Ishikawa (cell line): ENCODE measurements around the gene UNC80.

Source experiments
- CEBPB ChIP-seq: IDR thresholded peaks from 2 replicates; pipeline ENCODE4 v1.6.1; 2012
- CREB1 ChIP-seq: IDR thresholded peaks from 2 replicates; pipeline ENCODE4 v1.6.1; 2012; ENCODE audit warnings: low read depth
- EGR1 ChIP-seq: IDR thresholded peaks from 2 replicates; pipeline ENCODE4 v1.6.1; 2012
- EP300 ChIP-seq: IDR thresholded peaks from 2 replicates; pipeline ENCODE4 v1.6.1; 2012; ENCODE audit warnings: borderline replicate concordance
- FOXM1 ChIP-seq: IDR thresholded peaks from 2 replicates; pipeline ENCODE4 v1.6.1; 2012; ENCODE audit warnings: low read depth, borderline replicate concordance
- NFIC ChIP-seq: IDR thresholded peaks from 2 replicates; pipeline ENCODE4 v1.6.1; 2012
- RAD21 ChIP-seq: IDR thresholded peaks from 2 replicates; pipeline ENCODE4 v1.6.1; 2012; ENCODE audit warnings: low read depth
- TAF1 ChIP-seq: IDR thresholded peaks from 2 replicates; pipeline ENCODE4 v1.6.1; 2012; ENCODE audit warnings: low read depth, mild to moderate bottlenecking
- TCF12 ChIP-seq: IDR thresholded peaks from 2 replicates; pipeline ENCODE4 v1.6.1; 2012; ENCODE audit warnings: low read depth
- TEAD4 ChIP-seq: IDR thresholded peaks from 2 replicates; pipeline ENCODE4 v1.6.1; 2012
- YY1 ChIP-seq: IDR thresholded peaks from 2 replicates; pipeline ENCODE4 v1.6.1; 2012; ENCODE audit warnings: low read depth
- ZBTB7A ChIP-seq: IDR thresholded peaks from 2 replicates; pipeline ENCODE4 v1.6.1; 2012; ENCODE audit warnings: low read depth
- TF ChIP-seq, protein P1 (sequence below): IDR thresholded peaks from 2 replicates; pipeline ENCODE4 v1.6.1; 2012; ENCODE audit warnings: low read depth, mild to moderate bottlenecking
- TF ChIP-seq, protein P2 (sequence below): IDR thresholded peaks from 2 replicates; pipeline ENCODE4 v1.6.1; 2012
- TF ChIP-seq, protein P3 (sequence below): IDR thresholded peaks from 2 replicates; pipeline ENCODE4 v1.6.1; 2012

UNC80 gene

DNA sequence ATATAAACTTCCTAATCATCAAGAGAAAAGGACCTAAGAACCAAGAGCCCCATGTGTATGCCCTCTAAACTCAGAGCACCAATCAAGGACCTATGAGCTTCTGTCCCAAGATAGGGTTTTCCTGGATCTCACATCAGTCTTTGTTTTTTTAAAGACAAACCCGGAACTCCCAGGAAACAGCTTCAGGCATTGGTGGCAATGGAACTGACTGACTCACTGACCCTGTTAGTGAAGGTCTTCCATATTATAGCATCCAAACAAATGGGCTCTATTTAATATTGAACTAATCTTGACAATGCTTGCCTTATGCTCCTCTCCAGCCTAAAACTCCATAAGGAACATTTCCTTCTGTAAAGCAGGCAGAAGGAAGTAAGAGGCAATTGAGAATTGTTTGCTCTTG is 167.3 kb downstream of the UNC80 start:
- TF ChIP-seq CEBPB (no peak), FOXM1 (no peak)

DNA sequence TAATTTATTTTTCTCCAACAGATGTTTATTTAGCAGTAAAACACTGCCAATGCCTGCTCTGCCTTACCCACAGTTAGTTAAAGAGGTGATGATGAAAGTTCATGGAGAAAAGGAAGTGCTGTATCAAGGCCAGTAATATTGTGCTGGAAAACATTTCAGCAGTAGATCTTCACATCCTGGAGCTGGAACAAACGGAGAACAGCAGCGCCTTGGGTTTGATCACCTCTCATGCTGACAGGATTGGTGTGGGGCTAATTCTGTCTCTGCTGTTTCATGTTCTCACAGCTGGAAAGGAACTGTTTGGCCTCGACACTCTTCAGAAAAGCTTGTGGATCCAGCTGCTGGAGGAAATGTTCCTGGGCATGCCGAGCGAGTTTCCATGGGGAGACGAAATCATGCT is 169.3 kb downstream of the UNC80 start:
- TF ChIP-seq, protein P1, sequence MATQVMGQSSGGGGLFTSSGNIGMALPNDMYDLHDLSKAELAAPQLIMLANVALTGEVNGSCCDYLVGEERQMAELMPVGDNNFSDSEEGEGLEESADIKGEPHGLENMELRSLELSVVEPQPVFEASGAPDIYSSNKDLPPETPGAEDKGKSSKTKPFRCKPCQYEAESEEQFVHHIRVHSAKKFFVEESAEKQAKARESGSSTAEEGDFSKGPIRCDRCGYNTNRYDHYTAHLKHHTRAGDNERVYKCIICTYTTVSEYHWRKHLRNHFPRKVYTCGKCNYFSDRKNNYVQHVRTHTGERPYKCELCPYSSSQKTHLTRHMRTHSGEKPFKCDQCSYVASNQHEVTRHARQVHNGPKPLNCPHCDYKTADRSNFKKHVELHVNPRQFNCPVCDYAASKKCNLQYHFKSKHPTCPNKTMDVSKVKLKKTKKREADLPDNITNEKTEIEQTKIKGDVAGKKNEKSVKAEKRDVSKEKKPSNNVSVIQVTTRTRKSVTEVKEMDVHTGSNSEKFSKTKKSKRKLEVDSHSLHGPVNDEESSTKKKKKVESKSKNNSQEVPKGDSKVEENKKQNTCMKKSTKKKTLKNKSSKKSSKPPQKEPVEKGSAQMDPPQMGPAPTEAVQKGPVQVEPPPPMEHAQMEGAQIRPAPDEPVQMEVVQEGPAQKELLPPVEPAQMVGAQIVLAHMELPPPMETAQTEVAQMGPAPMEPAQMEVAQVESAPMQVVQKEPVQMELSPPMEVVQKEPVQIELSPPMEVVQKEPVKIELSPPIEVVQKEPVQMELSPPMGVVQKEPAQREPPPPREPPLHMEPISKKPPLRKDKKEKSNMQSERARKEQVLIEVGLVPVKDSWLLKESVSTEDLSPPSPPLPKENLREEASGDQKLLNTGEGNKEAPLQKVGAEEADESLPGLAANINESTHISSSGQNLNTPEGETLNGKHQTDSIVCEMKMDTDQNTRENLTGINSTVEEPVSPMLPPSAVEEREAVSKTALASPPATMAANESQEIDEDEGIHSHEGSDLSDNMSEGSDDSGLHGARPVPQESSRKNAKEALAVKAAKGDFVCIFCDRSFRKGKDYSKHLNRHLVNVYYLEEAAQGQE = no peak
- no peak for TF ChIP-seq TCF12
- TF ChIP-seq EP300 = no peak
- TF ChIP-seq FOXM1 = no peak
- no peak for TF ChIP-seq EGR1
- no peak for TF ChIP-seq NFIC
- no peak for TF ChIP-seq ZBTB7A
- TF ChIP-seq YY1 = no peak
- TF ChIP-seq CEBPB = no peak
- TF ChIP-seq, protein P2, sequence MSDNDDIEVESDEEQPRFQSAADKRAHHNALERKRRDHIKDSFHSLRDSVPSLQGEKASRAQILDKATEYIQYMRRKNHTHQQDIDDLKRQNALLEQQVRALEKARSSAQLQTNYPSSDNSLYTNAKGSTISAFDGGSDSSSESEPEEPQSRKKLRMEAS = no peak

DNA sequence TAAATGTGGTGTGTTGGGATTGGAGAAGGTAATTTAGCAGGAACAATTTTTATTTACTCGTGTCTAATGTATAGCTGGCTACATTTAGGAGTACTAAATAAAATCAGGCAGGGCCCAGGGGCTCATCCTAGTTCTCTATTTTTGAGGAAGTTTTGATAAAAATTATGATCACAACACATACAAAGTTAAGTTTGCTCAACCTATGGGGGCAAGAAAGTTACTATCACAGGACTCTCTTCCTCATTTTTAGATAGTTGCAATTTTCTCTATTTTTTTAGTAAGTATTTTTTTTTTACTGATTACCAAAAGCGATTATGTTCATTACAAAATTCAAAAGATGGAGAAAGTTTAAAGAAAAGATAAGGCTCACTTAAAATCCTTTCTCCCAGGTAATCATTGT is 170.8 kb downstream of the UNC80 start:
- TF ChIP-seq EGR1 (no peak), RAD21 (no peak), NFIC (no peak), YY1 (no peak), CREB1 (no peak), TAF1 (no peak), ZBTB7A (no peak), FOXM1 (no peak)

DNA sequence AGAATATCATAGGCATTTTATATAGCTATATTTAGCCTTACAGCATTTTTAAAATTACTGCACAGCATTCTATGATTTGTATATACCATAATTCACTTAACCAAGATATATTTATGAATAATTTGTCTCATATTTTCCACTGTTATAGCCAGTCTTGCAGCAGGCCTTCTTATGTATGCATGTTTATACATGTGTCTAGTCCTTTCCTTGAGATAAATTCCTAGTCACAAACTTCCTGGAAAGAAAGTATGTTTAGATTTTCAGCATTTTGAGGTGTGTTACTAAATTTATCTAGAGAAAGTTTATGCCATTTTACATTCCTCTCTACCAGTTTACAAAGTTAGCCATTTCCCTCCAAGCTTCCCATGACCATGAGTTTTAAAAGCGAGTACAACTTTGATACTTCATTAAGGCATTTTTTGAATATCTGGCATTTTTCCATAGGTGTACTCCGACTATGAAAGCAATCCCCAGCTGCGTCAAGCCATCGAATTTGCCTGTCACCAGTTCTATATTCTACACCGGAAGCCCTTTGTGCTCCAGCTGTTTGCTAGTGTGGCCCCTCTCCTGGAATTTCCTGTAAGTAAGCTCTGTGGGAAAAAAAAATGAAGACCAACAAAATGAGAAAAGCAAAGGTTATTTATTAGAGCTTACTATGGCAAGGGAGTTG is 171.4 kb downstream of the UNC80 start:
- no peak for TF ChIP-seq YY1

DNA sequence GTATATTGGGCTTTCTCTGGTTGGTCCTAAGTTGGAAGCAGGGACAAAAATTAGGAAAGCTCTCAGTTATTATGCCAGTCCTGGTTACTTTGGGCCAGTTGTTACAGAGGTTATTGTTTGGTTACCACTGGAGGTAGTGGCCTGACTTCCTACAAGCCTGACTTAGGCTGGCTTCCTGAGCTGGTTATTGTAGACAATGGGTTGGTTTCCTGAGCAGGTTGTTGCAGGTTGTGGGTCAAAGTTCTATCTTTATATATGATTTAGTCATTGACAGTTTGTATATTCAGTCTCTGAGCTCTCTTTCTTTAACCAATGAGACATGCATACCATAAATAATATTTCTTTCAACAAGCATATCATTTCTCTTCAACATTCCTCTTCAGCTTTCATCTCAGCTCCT is 172.1 kb downstream of the UNC80 start:
- TF ChIP-seq, protein P3, sequence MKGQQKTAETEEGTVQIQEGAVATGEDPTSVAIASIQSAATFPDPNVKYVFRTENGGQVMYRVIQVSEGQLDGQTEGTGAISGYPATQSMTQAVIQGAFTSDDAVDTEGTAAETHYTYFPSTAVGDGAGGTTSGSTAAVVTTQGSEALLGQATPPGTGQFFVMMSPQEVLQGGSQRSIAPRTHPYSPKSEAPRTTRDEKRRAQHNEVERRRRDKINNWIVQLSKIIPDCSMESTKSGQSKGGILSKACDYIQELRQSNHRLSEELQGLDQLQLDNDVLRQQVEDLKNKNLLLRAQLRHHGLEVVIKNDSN = no peak
- TF ChIP-seq ZBTB7A = no peak
- no peak for TF ChIP-seq TEAD4
- TF ChIP-seq EGR1 = no peak
- no peak for TF ChIP-seq EP300
- TF ChIP-seq CEBPB = no peak
- TF ChIP-seq RAD21 = no peak
- TF ChIP-seq, protein P2 = no peak
- TF ChIP-seq FOXM1 = no peak
- TF ChIP-seq YY1 = no peak
- TF ChIP-seq NFIC = no peak
- no peak for TF ChIP-seq CREB1
- no peak for TF ChIP-seq TCF12
- TF ChIP-seq, protein P1 = no peak
- no peak for TF ChIP-seq TAF1

DNA sequence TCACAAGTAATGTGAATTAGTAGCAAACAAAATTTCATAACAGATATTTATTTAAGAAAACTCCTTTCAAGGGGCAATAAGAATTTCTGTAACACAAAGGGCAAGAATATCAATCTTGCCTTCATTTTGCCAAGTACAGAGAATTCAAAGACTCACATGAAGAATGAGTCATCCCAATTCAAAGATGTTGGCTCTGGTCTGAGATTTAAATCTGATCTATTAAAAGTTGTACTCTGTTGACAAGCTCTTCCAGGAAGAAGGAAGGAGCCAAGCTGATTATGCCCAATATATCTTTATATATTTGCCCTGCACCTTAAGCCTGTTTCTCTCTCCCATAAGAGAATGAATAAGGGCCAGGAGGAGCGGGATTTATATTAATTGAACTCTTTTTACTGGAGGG is 174.9 kb downstream of the UNC80 start:
- TF ChIP-seq CEBPB = no peak
- no peak for TF ChIP-seq TAF1
- TF ChIP-seq EGR1 = no peak
- no peak for TF ChIP-seq NFIC
- TF ChIP-seq FOXM1 = no peak
- TF ChIP-seq, protein P2 = no peak
- TF ChIP-seq RAD21 = no peak
- no peak for TF ChIP-seq EP300
- no peak for TF ChIP-seq CREB1
- TF ChIP-seq, protein P1 = no peak
- TF ChIP-seq, protein P3 = no peak
- TF ChIP-seq TCF12 = no peak
- no peak for TF ChIP-seq ZBTB7A
- no peak for TF ChIP-seq YY1
- no peak for TF ChIP-seq TEAD4
